HG03039 (cell line): ENCODE data around the gene METTL24.

Source experiments
- ATAC-seq: cut with Tn5 transposase; IDR thresholded peaks from one replicate; pipeline ENCODE4 v1.9.1; 2021; ENCODE audit warnings: mild to moderate bottlenecking, moderate library complexity; ENCODE audit not compliant: unreplicated experiment

METTL24 gene, protein sequence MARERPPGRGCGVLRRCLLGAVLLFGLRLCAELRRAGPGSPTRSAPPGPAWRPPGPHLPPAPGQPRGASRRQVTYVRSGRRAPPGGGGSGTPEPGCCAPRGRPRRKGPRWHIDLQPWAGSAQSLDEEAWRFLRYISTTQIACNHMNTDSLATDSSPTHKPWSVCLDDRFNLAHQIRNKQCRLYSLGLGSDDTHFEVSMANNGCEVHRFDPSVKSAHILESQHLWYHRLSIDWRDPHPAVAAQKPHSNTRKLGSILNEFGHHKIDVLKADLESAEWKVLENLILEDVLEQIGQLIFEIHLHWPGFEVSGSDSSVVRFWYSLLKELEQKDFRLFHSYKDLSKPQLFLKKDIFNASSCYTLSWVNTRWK

DNA sequence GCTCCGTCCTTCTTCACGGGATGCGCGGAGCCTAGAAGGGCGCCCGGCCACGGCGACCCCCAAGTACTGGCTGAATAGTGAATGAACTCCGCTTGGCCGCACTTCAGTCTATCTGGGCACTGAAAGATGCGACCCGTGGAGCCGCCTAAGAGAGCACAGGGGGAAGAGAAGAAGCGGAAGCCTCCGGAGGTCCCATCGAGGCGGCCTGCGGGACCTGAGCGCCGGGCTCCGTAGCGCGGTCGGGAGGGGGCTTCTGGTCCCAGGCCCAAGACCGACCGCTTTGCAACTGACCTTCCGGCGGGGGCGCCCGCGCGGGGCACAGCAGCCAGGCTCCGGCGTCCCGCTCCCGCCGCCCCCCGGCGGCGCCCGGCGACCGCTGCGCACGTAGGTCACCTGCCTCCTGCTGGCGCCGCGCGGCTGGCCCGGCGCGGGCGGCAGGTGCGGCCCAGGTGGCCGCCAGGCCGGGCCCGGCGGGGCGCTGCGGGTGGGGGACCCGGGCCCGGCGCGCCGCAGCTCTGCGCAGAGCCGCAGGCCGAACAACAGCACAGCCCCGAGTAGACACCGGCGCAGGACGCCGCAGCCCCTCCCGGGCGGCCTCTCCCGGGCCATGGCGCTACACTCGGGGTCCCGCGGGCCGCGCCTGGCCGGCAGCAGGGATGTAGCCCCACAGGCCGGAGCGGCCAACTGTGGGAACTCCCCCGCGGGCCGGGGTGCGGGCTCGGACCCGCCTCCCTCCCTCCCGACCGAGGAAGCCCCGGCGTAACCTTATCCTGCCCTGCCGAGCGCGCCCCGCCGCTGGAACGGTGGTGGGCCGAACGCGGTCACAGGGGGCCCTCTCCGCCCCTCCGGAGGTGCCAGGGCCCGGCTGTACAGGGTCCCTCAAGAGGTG is at the start of gene METTL24:
METTL24 (minus strand) TSS at position 686 of the 889 bp plus-strand sequence; CDS start at position 609, 77 bp downstream.
- ATAC-seq: no peak

DNA sequence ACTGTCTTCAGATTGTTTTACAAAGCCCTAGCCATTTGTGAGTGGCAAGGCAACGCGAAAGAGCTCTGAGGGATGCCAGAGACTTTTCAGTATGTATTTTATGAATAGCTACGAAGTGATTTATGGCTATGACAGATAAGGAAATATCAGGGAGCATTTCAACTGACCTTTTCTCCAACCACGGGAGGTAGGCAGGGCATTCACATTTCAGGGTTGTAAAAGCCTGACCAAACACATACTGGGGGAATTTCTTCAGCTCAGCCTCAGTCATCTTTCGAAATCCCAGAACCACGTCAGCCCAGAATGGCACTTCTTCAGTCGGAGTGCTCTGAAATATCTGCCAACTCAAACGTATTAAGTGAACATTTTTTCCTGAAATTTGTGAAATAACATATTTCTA is 46.5 kb upstream of the METTL24 start:
- no peak for ATAC-seq

DNA sequence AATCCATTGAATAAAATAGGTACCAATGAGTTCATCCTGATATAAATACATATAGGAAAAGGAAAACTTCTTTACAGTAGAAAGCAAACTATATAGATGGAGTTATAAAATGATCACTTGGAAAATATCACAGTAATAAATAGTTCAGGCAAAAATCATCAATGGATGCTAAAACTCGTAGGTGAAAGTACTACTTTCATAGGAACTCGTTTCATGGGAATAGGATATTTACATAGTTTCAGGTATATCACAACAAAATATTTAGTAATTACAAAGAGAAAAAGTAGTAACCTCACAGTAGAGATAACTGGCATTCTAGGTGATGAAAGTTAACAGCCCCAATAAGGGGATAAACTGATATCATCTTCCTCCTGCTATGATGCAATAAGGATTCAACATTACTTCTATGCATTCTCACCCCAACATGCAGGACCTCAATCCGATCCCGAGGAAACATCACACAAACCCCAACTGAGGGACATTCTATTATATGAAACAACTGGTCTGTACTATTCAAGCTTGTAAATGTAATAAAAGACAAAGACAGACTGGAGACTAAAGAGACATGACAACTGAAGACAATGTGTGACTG is 43.5 kb upstream of the METTL24 start:
- no peak for ATAC-seq

DNA sequence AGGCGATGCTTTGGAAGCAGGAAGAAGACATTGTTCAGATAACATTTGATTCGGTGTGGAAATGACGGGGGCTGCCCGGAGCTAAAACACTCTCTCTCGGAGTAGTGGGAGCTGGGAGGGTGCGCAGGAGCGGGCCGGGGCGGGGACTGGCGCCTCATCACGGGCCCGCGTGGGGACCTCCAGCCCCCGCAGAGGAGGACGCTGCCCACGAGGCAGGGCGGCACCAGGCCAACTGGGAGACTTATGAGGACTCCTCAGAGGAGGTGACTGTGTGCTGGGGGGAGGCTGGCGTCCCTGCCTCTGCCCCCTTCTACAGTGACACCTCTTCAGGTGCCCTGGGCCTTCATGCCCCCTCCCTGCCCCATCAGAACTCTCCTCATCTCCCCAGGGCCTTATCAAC is 42.1 kb upstream of the METTL24 start:
- ATAC-seq: no peak

DNA sequence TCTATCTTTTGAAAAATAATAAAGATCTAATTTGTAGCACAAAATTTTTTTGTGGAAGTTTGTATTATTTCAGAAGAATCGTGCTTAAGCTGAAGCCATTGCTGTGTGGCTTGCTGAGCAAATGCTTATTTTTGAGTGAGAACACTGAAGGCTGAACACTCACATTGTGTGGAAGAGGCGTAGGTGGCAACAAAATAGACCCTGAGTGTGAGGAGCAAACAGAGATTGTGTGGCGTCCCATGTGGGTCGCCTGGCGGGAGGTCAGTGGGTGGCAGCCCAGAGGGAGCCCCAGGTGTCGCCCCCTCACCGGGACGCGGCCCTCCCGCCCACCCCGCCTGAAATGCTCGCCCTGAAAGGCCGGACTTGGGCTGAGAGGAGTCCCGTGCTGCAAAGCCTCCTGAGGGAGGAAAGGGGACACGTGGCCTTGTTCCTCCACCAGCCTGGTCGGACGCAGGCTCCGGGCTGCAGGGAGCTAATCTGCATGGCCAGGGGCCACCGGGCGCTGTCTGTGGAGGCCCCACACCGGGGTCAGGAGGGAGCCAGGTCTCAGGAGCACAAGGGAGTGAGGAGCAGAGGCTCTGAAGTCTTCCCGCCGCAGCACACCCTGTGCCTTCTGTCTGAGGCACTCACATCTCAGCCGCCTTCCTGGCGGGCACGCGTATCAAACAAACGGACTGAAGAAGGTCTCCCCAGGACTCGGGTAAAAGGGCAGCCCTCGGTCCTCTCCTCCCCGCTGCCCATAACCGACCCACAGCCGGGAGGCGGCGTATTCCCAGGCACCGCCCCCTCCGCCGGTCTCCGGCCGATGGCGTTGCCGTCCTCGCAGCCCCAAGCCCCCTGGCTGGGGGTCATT is 41.3 kb upstream of the METTL24 start:
- ATAC-seq: no peak

DNA sequence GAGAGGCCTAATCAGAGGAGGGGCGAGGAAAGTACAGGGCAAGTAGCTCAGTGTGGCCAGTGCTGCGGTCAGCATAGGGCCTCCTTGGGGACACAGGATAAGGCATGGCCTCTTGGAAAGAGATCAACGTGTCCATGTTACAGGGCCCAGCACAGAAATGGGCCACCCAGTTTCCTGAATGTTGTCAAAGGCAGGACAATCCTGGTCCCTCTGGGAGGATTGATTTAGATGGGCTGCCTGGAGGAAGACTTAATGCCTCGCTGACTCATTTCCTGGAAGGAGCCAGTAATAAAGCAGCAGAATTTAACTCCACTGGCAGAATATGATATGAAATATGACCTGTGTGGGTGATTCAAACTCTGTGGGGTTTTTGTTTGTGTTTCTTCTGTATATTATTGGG is 40.6 kb upstream of the METTL24 start:
- ATAC-seq: no peak

DNA sequence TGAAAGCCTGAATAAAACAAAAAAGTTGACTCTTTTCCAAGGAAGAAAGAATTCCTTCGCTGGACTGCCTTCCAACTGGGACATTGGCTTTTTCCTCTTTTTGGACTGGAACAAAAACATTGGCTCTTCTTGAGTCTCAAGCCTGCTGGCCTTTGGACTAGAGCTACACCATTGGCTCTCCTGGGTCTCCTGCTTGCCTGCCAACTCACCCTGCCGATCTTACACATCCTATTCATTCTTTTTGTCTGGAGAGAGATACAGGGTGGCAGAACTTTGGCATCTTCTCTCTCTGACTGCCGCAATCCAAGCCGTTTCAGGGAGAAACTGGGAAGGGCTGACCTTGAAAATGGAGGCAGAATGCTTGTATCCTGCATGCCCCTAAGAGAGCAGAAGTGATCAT is 37.1 kb upstream of the METTL24 start:
- no peak for ATAC-seq

DNA sequence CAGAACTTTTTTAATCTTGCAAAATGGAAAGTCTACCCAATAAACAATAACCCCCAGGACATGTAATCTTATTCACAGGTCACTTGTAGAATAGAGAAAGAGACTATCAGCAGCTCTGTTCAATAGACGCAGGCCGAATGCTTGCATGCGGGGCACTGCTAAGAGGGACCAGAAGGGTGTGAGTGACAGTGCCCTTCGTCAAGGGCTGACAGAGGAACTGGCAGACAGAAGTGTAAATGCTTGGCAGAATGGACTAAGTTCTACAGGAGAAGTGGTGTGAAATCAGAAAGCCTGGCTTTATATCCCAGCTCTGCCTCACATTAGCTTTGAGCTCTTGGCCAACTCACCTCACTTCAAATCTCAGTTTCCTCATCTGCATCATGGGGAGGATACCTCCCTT is 36.3 kb upstream of the METTL24 start:
- ATAC-seq: no peak

DNA sequence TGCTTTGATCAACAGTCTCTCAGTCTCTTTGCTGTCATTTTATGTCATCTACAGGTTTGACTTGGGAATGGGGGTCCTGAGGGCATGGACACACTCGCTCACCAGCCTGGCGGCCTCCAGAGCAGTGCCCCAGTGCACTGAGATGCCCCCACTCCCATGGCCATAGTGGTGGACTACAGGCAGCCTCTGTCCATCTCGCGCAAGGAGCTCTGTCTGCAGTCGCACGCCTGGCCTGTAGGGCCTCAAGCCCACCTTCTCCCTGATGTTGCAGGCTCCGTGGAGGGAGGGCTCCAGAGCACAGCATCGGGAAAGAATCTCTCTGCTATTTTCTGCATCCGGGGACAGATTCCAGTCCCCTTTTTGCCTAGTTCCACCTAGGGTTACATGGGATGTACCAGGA is 34.6 kb upstream of the METTL24 start:
- no peak for ATAC-seq

DNA sequence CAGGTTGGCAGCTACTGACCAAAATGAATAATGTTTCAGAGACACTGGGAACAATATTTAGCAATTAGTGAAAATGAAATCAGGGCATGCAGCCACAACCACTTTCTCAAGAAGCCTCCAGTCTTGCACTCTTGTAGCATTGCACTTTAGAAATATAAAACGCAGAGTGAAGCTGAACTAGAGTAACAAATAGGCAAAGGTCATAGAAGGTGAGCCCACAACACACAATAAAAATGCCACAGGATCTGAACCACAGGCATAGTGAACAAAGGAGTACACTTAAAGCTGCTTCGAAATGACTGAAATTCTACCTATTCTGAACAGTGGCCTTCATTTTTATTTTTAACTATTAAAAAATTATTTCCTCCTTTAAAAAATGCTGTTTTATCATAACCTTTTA is 32.3 kb upstream of the METTL24 start:
- no peak for ATAC-seq

DNA sequence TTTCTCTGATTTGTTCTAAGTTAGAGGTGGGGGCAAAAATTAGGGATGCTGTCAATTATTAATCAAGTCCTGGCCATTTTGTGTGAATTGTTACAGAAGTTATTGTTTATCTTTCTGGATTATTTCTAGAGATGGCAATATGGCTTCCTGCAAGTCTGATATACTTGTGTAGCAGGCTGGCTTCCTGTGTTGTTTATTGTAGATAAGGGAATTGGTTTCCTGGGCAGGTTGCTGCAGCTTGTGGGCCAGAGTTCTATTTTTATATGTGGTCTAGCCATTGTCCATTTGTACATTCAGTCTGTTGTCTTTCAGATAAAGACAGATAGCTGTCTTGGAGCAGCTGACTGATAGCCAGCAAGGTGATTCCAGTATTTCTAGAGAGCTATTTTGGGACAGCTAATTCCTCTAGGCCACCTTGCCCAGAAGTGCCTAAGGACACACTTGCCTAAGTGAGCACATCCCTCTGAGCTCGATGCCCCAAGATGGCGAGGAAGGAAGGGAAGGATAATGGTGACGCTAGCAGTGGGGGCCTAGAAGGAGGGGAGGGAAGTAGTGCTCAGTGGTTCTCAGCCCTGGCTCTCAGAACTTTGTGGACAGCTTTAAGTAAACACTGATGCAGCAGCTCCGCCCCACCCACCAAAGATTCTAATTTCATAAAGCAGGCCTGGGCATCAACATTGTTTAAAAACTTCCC is 31.7 kb upstream of the METTL24 start:
- no peak for ATAC-seq

DNA sequence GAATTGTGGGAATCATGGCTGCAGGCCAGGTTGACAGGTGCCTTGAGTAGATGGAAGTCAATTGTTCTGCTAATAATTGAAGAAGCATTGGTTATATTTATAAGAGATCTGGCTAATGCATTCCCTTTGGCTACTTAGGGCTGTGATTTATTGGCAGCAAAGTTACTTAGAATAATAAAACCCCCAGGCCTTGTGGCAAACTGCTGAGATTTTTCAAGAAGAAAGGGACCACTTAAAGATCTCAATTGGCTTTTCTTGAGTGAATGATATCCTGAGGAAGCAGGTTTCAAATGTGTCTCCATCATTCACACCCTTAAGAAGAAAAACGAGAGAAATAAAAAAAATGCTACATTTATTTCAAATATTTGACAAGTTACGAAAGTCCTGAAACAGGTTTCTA is 29.8 kb upstream of the METTL24 start:
- ATAC-seq: no peak

DNA sequence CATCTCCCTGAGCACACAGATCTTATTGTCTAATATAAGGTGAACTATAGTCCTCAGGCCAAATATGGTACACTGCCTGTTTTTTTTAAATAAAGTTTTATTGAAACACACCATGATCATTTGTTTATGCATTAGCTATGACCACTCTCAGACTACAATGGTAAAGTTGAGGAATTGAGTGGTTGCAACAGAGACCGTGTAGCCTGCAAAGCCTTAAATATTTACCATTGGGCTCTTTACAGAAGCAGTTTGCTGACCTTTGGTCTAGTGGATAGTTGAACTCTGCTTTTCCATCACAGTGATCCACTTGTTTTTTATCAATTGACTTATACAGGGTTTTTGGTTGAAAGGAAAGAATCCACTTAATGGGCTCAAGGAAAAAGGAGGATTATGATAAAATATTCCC is 27.3 kb upstream of the METTL24 start:
- ATAC-seq: no peak

DNA sequence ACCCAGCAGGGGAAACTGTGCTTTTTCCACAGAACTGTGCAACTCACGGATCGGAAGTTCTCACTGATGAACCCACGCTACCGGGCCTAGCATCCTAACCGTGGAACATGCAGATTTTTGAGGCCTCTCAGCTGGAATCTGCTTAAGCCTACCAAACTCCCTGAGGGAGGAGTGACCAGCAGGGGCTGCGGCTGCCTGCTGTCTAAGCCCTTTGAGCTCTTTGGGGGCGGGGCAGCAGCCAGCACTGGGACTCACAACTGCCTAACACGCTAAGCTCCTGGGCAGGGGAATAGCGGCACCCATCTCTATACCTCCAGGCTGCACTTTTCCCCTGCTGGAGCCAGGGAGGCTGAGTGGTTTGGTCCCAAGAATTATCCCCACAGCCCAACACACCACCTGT is 20.4 kb upstream of the METTL24 start:
- ATAC-seq: no peak

DNA sequence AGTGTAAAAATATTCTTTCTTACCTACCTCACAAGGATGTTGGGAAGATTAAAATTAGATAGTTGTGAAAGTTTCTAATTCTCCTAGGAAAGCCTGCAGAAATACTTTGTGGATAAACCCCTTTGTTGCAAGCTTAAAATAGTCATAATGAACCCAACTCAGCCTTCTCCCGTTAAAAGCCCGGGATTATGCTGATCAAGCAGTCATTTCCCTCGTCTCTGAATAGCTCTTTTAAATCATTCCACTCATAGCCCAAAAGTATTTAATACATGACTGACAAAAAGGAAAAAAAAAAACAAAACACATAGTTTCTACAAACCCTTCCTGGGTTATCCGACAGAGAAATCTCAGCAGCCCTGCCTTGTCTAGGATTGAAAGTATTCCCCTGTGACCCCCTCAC is 10.9 kb upstream of the METTL24 start:
- no peak for ATAC-seq

DNA sequence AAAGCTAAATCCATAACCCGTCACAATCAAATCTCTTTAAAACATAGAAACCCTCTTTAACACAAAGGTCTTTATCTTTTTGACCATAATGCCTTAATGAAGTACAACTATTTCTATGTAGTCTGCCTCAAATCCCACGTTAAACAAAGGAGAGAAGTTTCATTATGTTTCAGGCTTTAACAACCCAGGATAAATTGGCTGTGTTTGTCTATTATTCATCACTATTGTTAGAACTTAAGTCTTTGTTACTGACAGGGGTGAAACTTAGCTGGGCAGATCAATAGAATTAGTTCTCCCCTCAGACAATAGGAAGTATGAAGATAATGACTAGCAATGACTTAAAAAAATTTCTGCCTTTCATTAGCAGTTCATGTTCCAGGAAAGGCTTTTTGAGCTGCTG is 10.1 kb upstream of the METTL24 start:
- ATAC-seq: no peak

DNA sequence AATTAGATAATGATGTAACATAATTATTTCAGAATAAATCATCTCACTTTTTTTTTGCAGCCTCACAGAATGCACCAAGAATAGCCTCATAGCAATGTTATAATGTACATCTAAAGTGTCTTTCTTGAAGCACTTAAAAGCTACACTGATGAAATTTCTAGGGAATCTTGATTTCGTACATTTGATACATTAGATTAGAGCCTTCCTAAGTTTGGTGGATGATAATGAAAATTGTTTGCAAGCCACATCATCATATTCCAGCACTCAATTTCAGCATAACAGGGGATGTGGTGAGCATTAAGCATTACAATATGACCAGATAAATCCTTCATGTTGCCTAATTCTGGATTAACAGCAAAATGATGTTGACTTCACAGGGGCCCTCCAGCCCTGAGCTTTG is 9.7 kb upstream of the METTL24 start:
- ATAC-seq: no peak

DNA sequence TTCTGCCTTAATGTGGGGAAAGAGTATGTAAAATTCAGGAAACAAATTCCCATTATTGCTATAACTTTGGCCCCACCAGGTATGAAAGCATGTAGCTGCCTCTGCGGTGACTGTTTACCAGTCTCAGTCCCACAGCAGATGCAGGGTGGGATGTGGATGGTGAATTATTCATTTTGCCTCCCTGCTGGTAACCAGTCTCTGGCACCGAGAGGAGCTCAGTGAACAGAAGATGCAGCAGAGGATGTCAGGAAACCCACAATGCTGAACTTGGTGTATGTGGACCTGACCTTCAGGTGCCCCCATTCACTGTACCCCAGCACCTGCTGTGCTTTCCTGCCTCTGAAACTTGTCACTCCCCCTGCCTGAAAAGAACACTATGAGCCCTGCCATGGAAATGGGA is 8.8 kb upstream of the METTL24 start:
- no peak for ATAC-seq

DNA sequence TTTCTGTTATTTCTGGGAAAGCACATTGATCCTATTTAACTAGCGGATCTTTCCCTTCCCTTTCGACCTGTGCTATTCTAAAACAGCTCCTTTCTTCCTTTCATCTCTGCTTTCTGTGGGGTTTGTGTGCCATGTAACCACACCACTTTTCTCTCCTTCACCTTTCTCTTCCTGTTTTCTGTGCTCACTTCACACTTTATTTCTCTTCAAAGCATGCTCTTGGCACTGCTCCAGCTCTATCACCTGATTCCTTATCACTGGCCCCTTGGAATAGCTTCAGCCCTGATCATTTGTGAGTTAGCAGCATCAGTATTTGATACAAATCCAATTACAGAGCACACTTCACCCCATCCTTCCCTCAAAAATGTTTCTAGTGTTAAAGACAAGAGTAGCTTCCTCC is 8.1 kb upstream of the METTL24 start:
- ATAC-seq: no peak

DNA sequence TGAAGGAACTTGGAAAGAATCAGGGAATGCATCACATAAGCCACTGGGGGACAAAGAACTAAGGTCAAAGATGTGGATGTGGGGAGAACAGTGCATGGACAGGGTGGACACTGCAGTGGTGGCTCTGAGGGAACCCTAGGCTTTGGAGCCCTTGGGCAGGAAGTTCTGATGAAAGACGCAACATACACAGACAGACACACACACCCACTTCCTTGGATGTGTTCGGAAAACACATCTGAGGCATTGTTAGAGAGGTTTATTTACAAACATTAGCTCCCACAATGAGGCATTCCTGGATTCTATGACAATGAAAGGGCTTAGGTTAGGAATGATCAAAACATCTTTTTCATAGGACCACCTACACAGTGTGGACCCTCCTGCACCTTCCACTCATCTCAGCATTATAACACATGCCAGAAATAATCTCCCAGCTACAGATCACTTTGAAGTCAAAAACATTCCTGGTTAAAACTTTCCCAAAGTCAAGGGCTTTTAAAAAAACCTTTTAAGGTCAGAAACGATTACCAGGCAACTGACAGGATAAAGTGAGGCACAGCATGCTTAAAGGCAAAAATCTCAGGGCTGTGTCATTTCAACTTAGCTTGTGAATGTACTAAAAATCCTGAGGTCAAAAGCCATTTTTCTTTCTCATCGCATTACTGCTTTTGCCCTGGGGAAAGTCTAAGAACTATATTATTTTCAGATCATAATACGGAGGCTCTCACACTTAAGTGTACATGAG is 6.4 kb upstream of the METTL24 start:
- no peak for ATAC-seq
